OCI-LY1 (cell line): ENCODE results near the gene TRAPPC5.

Experiments used
- H2AFZ ChIP-seq: fragments of 200-600 bp; sonication (generic), shearing (Covaris generic); 2 replicates; pipeline ENCODE4 v1.6.0; 2014; ENCODE audit warnings: antibody characterized with exemption, mild to moderate bottlenecking, low read length
- H3F3A ChIP-seq: fragments of 200-600 bp; sonication (generic), shearing (Covaris generic); 2 replicates; pipeline ENCODE4 v1.6.0; 2014; ENCODE audit warnings: mild to moderate bottlenecking, antibody characterized with exemption, low read length, moderate library complexity; ENCODE audit not compliant: insufficient read depth
- H3K27ac ChIP-seq: fragments of 200-600 bp; sonication (generic); 2 replicates; pipeline ENCODE4 v1.5.1; 2014; ENCODE audit warnings: low read length, mixed run types, mild to moderate bottlenecking, low read depth; ENCODE audit not compliant: poor library complexity, severe bottlenecking
- H3K27me3 ChIP-seq: fragments of 200-600 bp; sonication (generic); 2 replicates; pipeline ENCODE4 v1.6.0; 2014; ENCODE audit warnings: antibody characterized with exemption, mild to moderate bottlenecking, low read length, moderate library complexity; ENCODE audit not compliant: insufficient read depth
- H3K36me3 ChIP-seq: fragments of 200-600 bp; sonication (generic); 2 replicates; pipeline ENCODE4 v1.6.1; 2014; ENCODE audit warnings: mild to moderate bottlenecking, antibody characterized with exemption, low read length, moderate library complexity, mixed read lengths; ENCODE audit not compliant: insufficient read depth
- H3K4me1 ChIP-seq: fragments of 200-600 bp; sonication (generic); 2 replicates; pipeline ENCODE4 v1.5.1; 2014; ENCODE audit warnings: mild to moderate bottlenecking, low read length, moderate library complexity; ENCODE audit not compliant: insufficient read depth, severe bottlenecking
- H3K4me2 ChIP-seq: fragments of 200-600 bp; sonication (generic), shearing (Covaris generic); 2 replicates; pipeline ENCODE4 v1.6.1; 2014; ENCODE audit warnings: low read length
- H3K4me3 ChIP-seq: fragments of 200-600 bp; sonication (generic); 2 replicates; pipeline ENCODE4 v1.5.1; 2014; ENCODE audit warnings: low read length, low read depth, mild to moderate bottlenecking, mixed read lengths; ENCODE audit not compliant: poor library complexity, severe bottlenecking
- H3K79me2 ChIP-seq: fragments of 200-600 bp; shearing (Covaris generic); 2 replicates; pipeline ENCODE4 v1.6.1; 2016; ENCODE audit warnings: mixed run types, low read length, mixed read lengths; ENCODE audit not compliant: insufficient read depth
- H3K9ac ChIP-seq: fragments of 200-600 bp; sonication (generic), shearing (Covaris generic); 2 replicates; pipeline ENCODE4 v1.6.1; 2014; ENCODE audit warnings: mild to moderate bottlenecking, low read length, mixed read lengths
- H3K9me2 ChIP-seq: fragments of 200-600 bp; sonication (generic), shearing (Covaris generic); 2 replicates; pipeline ENCODE4 v1.6.1; 2014; ENCODE audit warnings: low read depth, mild to moderate bottlenecking, low read length, mixed read lengths
- H3K9me3 ChIP-seq: fragments of 200-600 bp; shearing (Covaris generic); 2 replicates; pipeline ENCODE4 v1.6.1; 2014; ENCODE audit warnings: low read length, mixed read lengths
- H4K20me1 ChIP-seq: fragments of 200-600 bp; sonication (generic), shearing (Covaris generic); 2 replicates; pipeline ENCODE4 v1.6.0; 2016; ENCODE audit warnings: mild to moderate bottlenecking, low read length; ENCODE audit not compliant: insufficient read depth
- CTCF ChIP-seq: fragments of 200-600 bp; sonication (generic), shearing (Covaris generic); IDR thresholded peaks from 2 replicates; pipeline ENCODE4 v1.5.1; 2017; ENCODE audit warnings: mild to moderate bottlenecking, antibody characterized with exemption, low read length, moderate library complexity, mixed read lengths
- EZH2 ChIP-seq: fragments of 200-600 bp; sonication (generic), shearing (Covaris generic); IDR thresholded peaks from 2 replicates; pipeline ENCODE4 v1.8.0; 2017; ENCODE audit warnings: borderline replicate concordance, mixed run types, mild to moderate bottlenecking, antibody characterized with exemption, low read length, moderate library complexity, mixed read lengths

The TRAPPC5 gene

GRCh38 chr19:7709932-7710460 lies 29.4 kb downstream of the TRAPPC5 start:
- TF ChIP-seq EZH2, result no peak
- TF ChIP-seq CTCF, result no peak
- Histone ChIP-seq H4K20me1 (no peaks in the 10 kb centered on the region), H3K4me3 (no peak overlapping the region), H3K27ac (no peak overlapping the region), H3K4me2 (no peak overlapping the region), H3K4me1 (no peaks in the 10 kb centered on the region), H3K9ac (no peak overlapping the region), H3K27me3 (no peaks in the 10 kb centered on the region), H2AFZ (no peak overlapping the region), H3K9me2 (no peaks in the 10 kb centered on the region), H3F3A (no peaks in the 10 kb centered on the region), H3K36me3 (no peaks in the 10 kb centered on the region), H3K9me3 (no peaks in the 10 kb centered on the region), H3K79me2 (no peaks in the 10 kb centered on the region)

GRCh38 chr19:7710616-7711015 lies 30.0 kb downstream of the TRAPPC5 start:
- no peaks in the 10 kb centered on the region for H3K79me2 ChIP-seq
- H3K9me3 ChIP-seq, result no peaks in the 10 kb centered on the region
- no peaks in the 10 kb centered on the region for H3K36me3 ChIP-seq
- H3K27ac ChIP-seq, result no peak overlapping the region
- H3K4me3 ChIP-seq, result no peak overlapping the region
- no peak overlapping the region for H3K4me2 ChIP-seq
- no peaks in the 10 kb centered on the region for H3K27me3 ChIP-seq
- no peaks in the 10 kb centered on the region for H4K20me1 ChIP-seq
- H3K4me1 ChIP-seq, result no peaks in the 10 kb centered on the region
- H3K9me2 ChIP-seq, result no peaks in the 10 kb centered on the region
- H3F3A ChIP-seq, result no peaks in the 10 kb centered on the region
- no peak overlapping the region for H2AFZ ChIP-seq
- no peak overlapping the region for H3K9ac ChIP-seq
- no peak for TF ChIP-seq CTCF
- TF ChIP-seq EZH2, result no peak

GRCh38 chr19:7715671-7716070 lies 35.0 kb downstream of the TRAPPC5 start:
- Histone ChIP-seq H3K9ac (no peak overlapping the region), H3K36me3 (no peaks in the 10 kb centered on the region), H3K79me2 (no peaks in the 10 kb centered on the region), H3K4me1 (no peaks in the 10 kb centered on the region), H3K9me3 (no peaks in the 10 kb centered on the region), H3K27me3 (peaks cover 6% of the 10 kb centered on the region; the same call in 1 of the 2 replicates), H2AFZ (no peak overlapping the region), H4K20me1 (no peaks in the 10 kb centered on the region), H3K4me3 (no peak overlapping the region), H3F3A (no peaks in the 10 kb centered on the region), H3K4me2 (no peak overlapping the region), H3K27ac (no peak overlapping the region), H3K9me2 (no peaks in the 10 kb centered on the region)
- TF ChIP-seq CTCF (no peak), EZH2 (no peak)
